Measurements from ENCODE around the gene GANC.

The GANC gene

GRCh38 chr15:42367041-42367440, 94.0 kb downstream of the GANC start:
- H3K9me3 ChIP-seq (ENCODE audit: control extremely low read depth in 1 of 5, control insufficient read depth in 4 of 5, insufficient read depth in 2 of 5, low read depth in 1 of 5, low read length in 4 of 5) = no peaks in the 10 kb centered on the region
- no peak overlapping the region for H3K27ac ChIP-seq (ENCODE audit: insufficient read depth in 1 of 2, low read depth in 1 of 2, low read length in 2 of 2, poor library complexity in 1 of 2, severe bottlenecking in 2 of 2)
- no peaks in the 10 kb centered on the region for H3K27me3 ChIP-seq (replicated peaks in 2 of 5; ENCODE audit: control insufficient read depth in 4 of 5, insufficient read depth in 5 of 5, low read length in 4 of 5)
- H3K4me3 ChIP-seq (ENCODE audit: control insufficient read depth in 1 of 7, extremely low read depth in 1 of 7, insufficient read depth in 4 of 7, low read depth in 2 of 7, low read length in 6 of 7) = no peak overlapping the region
- 89% methylated on average over 4 of the region's 5 CpGs for WGBS (ENCODE audit: insufficient coverage)
- H3K4me1 ChIP-seq (ENCODE audit: control extremely low read depth in 1 of 4, control insufficient read depth in 4 of 4, insufficient read depth in 4 of 4, low read length in 3 of 4) = no peaks in the 10 kb centered on the region
- no peaks in the 10 kb centered on the region for H3K36me3 ChIP-seq (ENCODE audit: control insufficient read depth in 4 of 4, insufficient read depth in 4 of 4, low read length in 3 of 4)
- ChIA-PET CTCF (interaction anchor here (1.1 kb wide), 1 partner anchor 18 kb away, joined by 4 read pairs; no protein-coding TSS in a partner anchor), POLR2A (no interaction called here)
- DNase-seq = no peak

- no peaks in the 10 kb centered on the region for H3K4me1 ChIP-seq (ENCODE audit: control extremely low read depth in 1 of 4, control insufficient read depth in 4 of 4, insufficient read depth in 4 of 4, low read length in 3 of 4)
- POLR2A ChIA-PET = no interaction called here
These were observed 95.1 kb downstream of the GANC start for GRCh38 chr15:42368096-42368495.

GRCh38 chr15:42371096-42371495, 98.1 kb downstream of the GANC start:
- POLR2A ChIA-PET = no interaction called here
- DNase-seq = peak; percentile 11 to 53 (median 50)
- Histone ChIP-seq H3K9me3 (ENCODE audit: control extremely low read depth in 1 of 5, control insufficient read depth in 4 of 5, insufficient read depth in 2 of 5, low read depth in 1 of 5, low read length in 4 of 5) (no peaks in the 10 kb centered on the region), H3K27me3 (replicated peaks in 2 of 5; ENCODE audit: control insufficient read depth in 4 of 5, insufficient read depth in 5 of 5, low read length in 4 of 5) (no peaks in the 10 kb centered on the region), H3K27ac (ENCODE audit: insufficient read depth in 1 of 2, low read depth in 1 of 2, low read length in 2 of 2, poor library complexity in 1 of 2, severe bottlenecking in 2 of 2) (no peak overlapping the region), H3K4me1 (ENCODE audit: control extremely low read depth in 1 of 4, control insufficient read depth in 4 of 4, insufficient read depth in 4 of 4, low read length in 3 of 4) (peaks cover 0 to 3% (median 1%) of the 10 kb centered on the region in 4 experiments), H3K4me3 (ENCODE audit: control insufficient read depth in 1 of 7, extremely low read depth in 1 of 7, insufficient read depth in 4 of 7, low read depth in 2 of 7, low read length in 6 of 7) (no peak overlapping the region), H3K36me3 (ENCODE audit: control insufficient read depth in 4 of 4, insufficient read depth in 4 of 4, low read length in 3 of 4) (no peaks in the 10 kb centered on the region)
- CTCF ChIA-PET = no interaction called here
- no CpG with 5 or more reads among the region's 2 CpGs for WGBS (ENCODE audit: insufficient coverage)

More at GRCh38 chr15:42368096-42368495, 95.1 kb downstream of the GANC start:
- DNase-seq = no peak
- H3K36me3 ChIP-seq (ENCODE audit: control insufficient read depth in 4 of 4, insufficient read depth in 4 of 4, low read length in 3 of 4) = no peaks in the 10 kb centered on the region
- 97% methylated on average over 3 of the region's 3 CpGs for WGBS (ENCODE audit: insufficient coverage)
- H3K4me3 ChIP-seq (ENCODE audit: control insufficient read depth in 1 of 7, extremely low read depth in 1 of 7, insufficient read depth in 4 of 7, low read depth in 2 of 7, low read length in 6 of 7) = no peak overlapping the region
- no peak overlapping the region for H3K27ac ChIP-seq (ENCODE audit: insufficient read depth in 1 of 2, low read depth in 1 of 2, low read length in 2 of 2, poor library complexity in 1 of 2, severe bottlenecking in 2 of 2)
- no peaks in the 10 kb centered on the region for H3K9me3 ChIP-seq (ENCODE audit: control extremely low read depth in 1 of 5, control insufficient read depth in 4 of 5, insufficient read depth in 2 of 5, low read depth in 1 of 5, low read length in 4 of 5)
- CTCF ChIA-PET = interaction anchor here (1.1 kb wide), 1 partner anchor 19 kb away, joined by 4 read pairs; no protein-coding TSS in a partner anchor
- no peaks in the 10 kb centered on the region for H3K27me3 ChIP-seq (replicated peaks in 2 of 5; ENCODE audit: control insufficient read depth in 4 of 5, insufficient read depth in 5 of 5, low read length in 4 of 5)

GRCh38 chr15:42373274-42373673, 100.3 kb downstream of the GANC start:
- no peak overlapping the region for H3K4me3 ChIP-seq (ENCODE audit: control insufficient read depth in 1 of 7, extremely low read depth in 1 of 7, insufficient read depth in 4 of 7, low read depth in 2 of 7, low read length in 6 of 7)
- peaks cover 0 to 6% (median 3%) of the 10 kb centered on the region in 4 experiments for H3K4me1 ChIP-seq (ENCODE audit: control extremely low read depth in 1 of 4, control insufficient read depth in 4 of 4, insufficient read depth in 4 of 4, low read length in 3 of 4)
- POLR2A ChIA-PET = no interaction called here
- DNase-seq = no peak
- peaks cover 0 to 12% (median 4%) of the 10 kb centered on the region in 5 experiments for H3K9me3 ChIP-seq (ENCODE audit: control extremely low read depth in 1 of 5, control insufficient read depth in 4 of 5, insufficient read depth in 2 of 5, low read depth in 1 of 5, low read length in 4 of 5)
- no peaks in the 10 kb centered on the region for H3K27me3 ChIP-seq (replicated peaks in 2 of 5; ENCODE audit: control insufficient read depth in 4 of 5, insufficient read depth in 5 of 5, low read length in 4 of 5)
- WGBS (ENCODE audit: insufficient coverage) = 83% methylated on average over 1 of the region's 1 CpG
- CTCF ChIA-PET = no interaction called here
- H3K27ac ChIP-seq (ENCODE audit: insufficient read depth in 1 of 2, low read depth in 1 of 2, low read length in 2 of 2, poor library complexity in 1 of 2, severe bottlenecking in 2 of 2) = no peak overlapping the region
- H3K36me3 ChIP-seq (ENCODE audit: control insufficient read depth in 4 of 4, insufficient read depth in 4 of 4, low read length in 3 of 4) = no peaks in the 10 kb centered on the region

GRCh38 chr15:42373936-42374335, 100.9 kb downstream of the GANC start:
- CTCF ChIA-PET = interaction anchor here (1.2 kb wide), 1 partner anchor 8 kb away, joined by 4 read pairs; no protein-coding TSS in a partner anchor
- Histone ChIP-seq H3K36me3 (ENCODE audit: control insufficient read depth in 4 of 4, insufficient read depth in 4 of 4, low read length in 3 of 4) (no peaks in the 10 kb centered on the region), H3K4me1 (ENCODE audit: control extremely low read depth in 1 of 4, control insufficient read depth in 4 of 4, insufficient read depth in 4 of 4, low read length in 3 of 4) (peaks cover 0 to 6% (median 3%) of the 10 kb centered on the region in 4 experiments), H3K9me3 (ENCODE audit: control extremely low read depth in 1 of 5, control insufficient read depth in 4 of 5, insufficient read depth in 2 of 5, low read depth in 1 of 5, low read length in 4 of 5) (peaks cover 0 to 12% (median 4%) of the 10 kb centered on the region in 5 experiments), H3K4me3 (ENCODE audit: control insufficient read depth in 1 of 7, extremely low read depth in 1 of 7, insufficient read depth in 4 of 7, low read depth in 2 of 7, low read length in 6 of 7) (no peak overlapping the region), H3K27me3 (replicated peaks in 2 of 5; ENCODE audit: control insufficient read depth in 4 of 5, insufficient read depth in 5 of 5, low read length in 4 of 5) (no peaks in the 10 kb centered on the region), H3K27ac (ENCODE audit: insufficient read depth in 1 of 2, low read depth in 1 of 2, low read length in 2 of 2, poor library complexity in 1 of 2, severe bottlenecking in 2 of 2) (no peak overlapping the region)
- WGBS (ENCODE audit: insufficient coverage) = 96% methylated on average over 4 of the region's 4 CpGs
- POLR2A ChIA-PET = no interaction called here
- DNase-seq = no peak

GRCh38 chr15:42374810-42375209, 101.8 kb downstream of the GANC start:
- WGBS (ENCODE audit: insufficient coverage) = no CpG with 5 or more reads among the region's 1 CpG
- POLR2A ChIA-PET = no interaction called here

GRCh38 chr15:42375252-42375651, 102.3 kb downstream of the GANC start:
- ChIA-PET CTCF (interaction anchor here (1.2 kb wide), 1 partner anchor 9 kb away, joined by 4 read pairs; no protein-coding TSS in a partner anchor), POLR2A (no interaction called here)
- H3K27me3 ChIP-seq (replicated peaks in 2 of 5; ENCODE audit: control insufficient read depth in 4 of 5, insufficient read depth in 5 of 5, low read length in 4 of 5) = no peaks in the 10 kb centered on the region
- no peak for DNase-seq
- H3K4me3 ChIP-seq (ENCODE audit: control insufficient read depth in 1 of 7, extremely low read depth in 1 of 7, insufficient read depth in 4 of 7, low read depth in 2 of 7, low read length in 6 of 7) = no peak overlapping the region
- peaks cover 0 to 6% (median 3%) of the 10 kb centered on the region in 4 experiments for H3K4me1 ChIP-seq (ENCODE audit: control extremely low read depth in 1 of 4, control insufficient read depth in 4 of 4, insufficient read depth in 4 of 4, low read length in 3 of 4)
- no peaks in the 10 kb centered on the region for H3K36me3 ChIP-seq (ENCODE audit: control insufficient read depth in 4 of 4, insufficient read depth in 4 of 4, low read length in 3 of 4)
- H3K27ac ChIP-seq (ENCODE audit: insufficient read depth in 1 of 2, low read depth in 1 of 2, low read length in 2 of 2, poor library complexity in 1 of 2, severe bottlenecking in 2 of 2) = no peak overlapping the region
- peaks cover 0 to 12% (median 4%) of the 10 kb centered on the region in 5 experiments for H3K9me3 ChIP-seq (ENCODE audit: control extremely low read depth in 1 of 5, control insufficient read depth in 4 of 5, insufficient read depth in 2 of 5, low read depth in 1 of 5, low read length in 4 of 5)
- 100% methylated on average over 3 of the region's 5 CpGs for WGBS (ENCODE audit: insufficient coverage)

More at GRCh38 chr15:42374810-42375209, 101.8 kb downstream of the GANC start:
- Histone ChIP-seq H3K27ac (ENCODE audit: insufficient read depth in 1 of 2, low read depth in 1 of 2, low read length in 2 of 2, poor library complexity in 1 of 2, severe bottlenecking in 2 of 2) (no peak overlapping the region), H3K36me3 (ENCODE audit: control insufficient read depth in 4 of 4, insufficient read depth in 4 of 4, low read length in 3 of 4) (no peaks in the 10 kb centered on the region), H3K4me1 (ENCODE audit: control extremely low read depth in 1 of 4, control insufficient read depth in 4 of 4, insufficient read depth in 4 of 4, low read length in 3 of 4) (peaks cover 0 to 6% (median 3%) of the 10 kb centered on the region in 4 experiments), H3K27me3 (replicated peaks in 2 of 5; ENCODE audit: control insufficient read depth in 4 of 5, insufficient read depth in 5 of 5, low read length in 4 of 5) (no peaks in the 10 kb centered on the region), H3K4me3 (ENCODE audit: control insufficient read depth in 1 of 7, extremely low read depth in 1 of 7, insufficient read depth in 4 of 7, low read depth in 2 of 7, low read length in 6 of 7) (no peak overlapping the region), H3K9me3 (ENCODE audit: control extremely low read depth in 1 of 5, control insufficient read depth in 4 of 5, insufficient read depth in 2 of 5, low read depth in 1 of 5, low read length in 4 of 5) (peaks cover 0 to 12% (median 4%) of the 10 kb centered on the region in 5 experiments)
- CTCF ChIA-PET = interaction anchor here (1.2 kb wide), 1 partner anchor 9 kb away, joined by 4 read pairs; no protein-coding TSS in a partner anchor
- no peak for DNase-seq
